HG03354 (cell line): ENCODE data around the gene UBP1.
"Not testable (repeated sequence)": the region's sequence is repeated elsewhere in the genome, so short reads cannot be mapped to it uniquely, and the experiment has no call there.

Experiments
- ATAC-seq: cut with Tn5 transposase; IDR thresholded peaks from one replicate; pipeline ENCODE4 v1.9.1; 2021; ENCODE audit warnings: mild to moderate bottlenecking; ENCODE audit not compliant: unreplicated experiment, poor library complexity, severe bottlenecking

UBP1 gene

GRCh38 chr3:33438284-33438668, 1.9 kb downstream of the UBP1 start:
- ATAC-seq = no peak

GRCh38 chr3:33437556-33438283, 2.5 kb downstream of the UBP1 start:
- ATAC-seq = no peak

- ATAC-seq = no peak
These were observed 6.4 kb downstream of the UBP1 start for GRCh38 chr3:33433843-33434242.

- no peak for ATAC-seq
These were observed 9.6 kb downstream of the UBP1 start for GRCh38 chr3:33430571-33430970.

GRCh38 chr3:33430061-33430460, 10.1 kb downstream of the UBP1 start:
- no peak for ATAC-seq

GRCh38 chr3:33429306-33429705, 10.9 kb downstream of the UBP1 start:
- ATAC-seq = not testable (repeated sequence)

GRCh38 chr3:33428734-33429133, 11.5 kb downstream of the UBP1 start:
- ATAC-seq = no peak

GRCh38 chr3:33426630-33427317, 13.4 kb downstream of the UBP1 start:
- ATAC-seq = no peak

GRCh38 chr3:33426068-33426467, 14.1 kb downstream of the UBP1 start:
- ATAC-seq = no peak

GRCh38 chr3:33425453-33425852, 14.8 kb downstream of the UBP1 start:
- ATAC-seq = no peak

- no peak for ATAC-seq
These were observed 15.4 kb downstream of the UBP1 start for GRCh38 chr3:33424606-33425452.

GRCh38 chr3:33420966-33421365, 19.2 kb downstream of the UBP1 start:
- ATAC-seq = no peak

- no peak for ATAC-seq
These were observed 20.3 kb downstream of the UBP1 start for GRCh38 chr3:33419948-33420347.

GRCh38 chr3:33417066-33417673, 23.0 kb downstream of the UBP1 start:
- ATAC-seq = no peak

GRCh38 chr3:33410816-33411215, 29.4 kb downstream of the UBP1 start:
- ATAC-seq = not testable (repeated sequence)

GRCh38 chr3:33403756-33404155, 36.4 kb downstream of the UBP1 start:
- ATAC-seq = no peak

GRCh38 chr3:33402936-33403335, 37.3 kb downstream of the UBP1 start:
- no peak for ATAC-seq

GRCh38 chr3:33401781-33402180, 38.4 kb downstream of the UBP1 start:
- no peak for ATAC-seq

- no peak for ATAC-seq
These were observed 41.8 kb downstream of the UBP1 start for GRCh38 chr3:33398410-33398809.

GRCh38 chr3:33395900-33396299, 44.3 kb downstream of the UBP1 start:
- no peak for ATAC-seq
